Ectodermal cell (in vitro differentiated cells): ENCODE measurements around the gene CLDN24.

ENCODE experiments used
- H3K27ac ChIP-seq: 2 replicates; pipeline ENCODE4 v1.7.0; 2013; ENCODE audit warnings: mild to moderate bottlenecking, low read depth, low read length; ENCODE audit not compliant: insufficient read depth, poor library complexity, severe bottlenecking
- H3K27me3 ChIP-seq: 2 replicates; pipeline ENCODE4 v1.7.0; 2013; ENCODE audit warnings: mild to moderate bottlenecking, low read length; ENCODE audit not compliant: insufficient read depth, control insufficient read depth, poor library complexity, severe bottlenecking
- H3K36me3 ChIP-seq: one replicate; pipeline ENCODE4 v1.7.0; 2013; ENCODE audit warnings: low read length; ENCODE audit not compliant: control insufficient read depth, insufficient read depth
- H3K4me1 ChIP-seq: one replicate; pipeline ENCODE4 v1.7.0; 2013; ENCODE audit warnings: low read length; ENCODE audit not compliant: control insufficient read depth, insufficient read depth
- H3K4me3 ChIP-seq: 2 replicates; pipeline ENCODE4 v1.7.0; 2013; ENCODE audit warnings: low read depth, low read length, control low read depth; ENCODE audit not compliant: insufficient read depth
- H3K9me3 ChIP-seq: 2 replicates; pipeline ENCODE4 v1.7.0; 2013; ENCODE audit warnings: mild to moderate bottlenecking, low read length, moderate library complexity; ENCODE audit not compliant: control insufficient read depth
- WGBS, 2 experiments: methylation state at CpG; one replicate each; pipeline ENCODE4 v1.1.7; 2013; ENCODE audit warnings: missing lambda C conversion rate in 2 of 2; 5-methylcytosine and 5-hydroxymethylcytosine counted together

Gene CLDN24

DNA sequence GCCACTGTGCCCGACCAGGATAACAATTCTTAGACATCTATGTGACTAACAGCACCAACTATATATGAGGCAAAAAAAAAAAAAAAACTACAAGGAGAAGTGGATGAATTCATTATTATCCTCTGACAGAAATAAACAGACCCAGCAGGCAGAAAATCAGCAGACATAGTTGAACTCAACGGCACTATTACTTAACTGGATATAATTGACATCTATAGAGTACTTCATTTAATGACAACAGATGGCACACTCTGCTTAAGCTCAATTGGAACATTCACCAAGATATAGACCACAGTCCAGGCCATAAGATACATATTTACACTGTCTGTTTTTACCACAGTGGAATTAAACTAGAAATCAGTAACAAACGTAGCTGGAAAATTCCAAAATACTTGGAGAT is 15.4 kb downstream of the CLDN24 start:
- Histone ChIP-seq H3K27me3 (no peaks in the 10 kb centered on the region), H3K4me3 (no peak overlapping the region), H3K4me1 (no peaks in the 10 kb centered on the region), H3K27ac (no peak overlapping the region), H3K36me3 (no peaks in the 10 kb centered on the region), H3K9me3 (no peaks in the 10 kb centered on the region)
- 92 to 97% methylated on average over 3 of the region's 3 CpGs for WGBS, 2 experiments

- H3K4me1 ChIP-seq = no peaks in the 10 kb centered on the region
- 91 to 95% methylated on average over 2 of the region's 2 CpGs for WGBS, 2 experiments
- H3K4me3 ChIP-seq = no peak overlapping the region
- H3K27me3 ChIP-seq = no peaks in the 10 kb centered on the region
- no peaks in the 10 kb centered on the region for H3K9me3 ChIP-seq
- no peak overlapping the region for H3K27ac ChIP-seq
- no peaks in the 10 kb centered on the region for H3K36me3 ChIP-seq
Measured at GRCh38 chr4:183304538-183304937, 17.7 kb downstream of the CLDN24 start.

DNA sequence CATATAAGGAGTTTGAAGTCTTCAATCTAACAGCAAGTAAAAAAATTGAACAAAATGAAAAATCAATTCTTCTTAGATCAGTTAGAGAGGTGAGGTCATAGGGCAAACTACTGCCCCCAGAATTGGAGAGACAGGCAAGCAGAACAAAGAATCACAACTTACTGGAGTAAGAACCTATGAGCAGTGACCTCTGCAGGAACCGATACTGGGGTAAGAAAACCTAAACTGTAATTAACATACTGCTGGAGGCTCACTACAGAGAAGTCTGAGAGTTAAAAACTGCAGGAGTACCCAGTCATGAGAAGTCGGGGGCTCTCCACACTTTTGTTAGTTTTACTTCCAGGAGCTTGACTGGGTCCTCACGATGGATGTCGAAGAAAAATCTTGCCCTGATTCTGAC is 18.2 kb downstream of the CLDN24 start:
- 68 to 71% methylated on average over 4 of the region's 4 CpGs for WGBS, 2 experiments
- Histone ChIP-seq H3K36me3 (no peaks in the 10 kb centered on the region), H3K4me1 (no peaks in the 10 kb centered on the region), H3K27ac (no peak overlapping the region), H3K4me3 (no peak overlapping the region), H3K9me3 (no peaks in the 10 kb centered on the region), H3K27me3 (no peaks in the 10 kb centered on the region)

DNA sequence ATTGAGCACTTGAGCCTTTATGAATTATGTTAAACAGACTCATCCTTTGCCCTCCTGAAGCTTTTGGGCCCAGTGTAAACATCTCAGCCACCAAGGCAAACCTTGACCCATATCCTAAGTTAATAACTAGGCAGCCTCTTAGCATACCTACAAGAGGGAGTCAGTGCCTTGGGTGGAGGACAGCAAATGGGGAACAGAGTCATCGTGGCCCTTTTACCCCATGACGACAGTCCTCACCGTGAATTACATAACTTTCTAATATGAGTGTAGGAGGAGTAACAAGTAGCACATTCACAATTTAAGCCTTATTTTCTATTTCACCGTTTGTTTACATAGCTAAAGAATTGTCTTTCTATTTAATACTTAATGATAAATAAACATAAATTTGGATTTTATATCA is 18.9 kb downstream of the CLDN24 start:
- Histone ChIP-seq H3K27ac (no peak overlapping the region), H3K4me1 (no peaks in the 10 kb centered on the region), H3K9me3 (no peaks in the 10 kb centered on the region), H3K4me3 (no peak overlapping the region), H3K36me3 (no peaks in the 10 kb centered on the region), H3K27me3 (no peaks in the 10 kb centered on the region)
- WGBS, 2 experiments = 93 to 100% methylated on average over 1 to 3 of the region's 4 CpGs

- no peak overlapping the region for H3K4me3 ChIP-seq
- no peaks in the 10 kb centered on the region for H3K36me3 ChIP-seq
- no peaks in the 10 kb centered on the region for H3K9me3 ChIP-seq
- no peak overlapping the region for H3K27ac ChIP-seq
- H3K27me3 ChIP-seq = no peaks in the 10 kb centered on the region
- no peaks in the 10 kb centered on the region for H3K4me1 ChIP-seq
- 93 to 99% methylated on average over 3 to 4 of the region's 5 CpGs for WGBS, 2 experiments
Measured at GRCh38 chr4:183300655-183301054, 21.6 kb downstream of the CLDN24 start.

GRCh38 chr4:183300070-183300469 is 22.2 kb downstream of the CLDN24 start:
- WGBS, 2 experiments = 96% methylated on average over 6 of the region's 6 CpGs
- Histone ChIP-seq H3K36me3 (no peaks in the 10 kb centered on the region), H3K9me3 (no peaks in the 10 kb centered on the region), H3K4me3 (no peak overlapping the region), H3K27me3 (no peaks in the 10 kb centered on the region), H3K4me1 (no peaks in the 10 kb centered on the region), H3K27ac (no peak overlapping the region)

DNA sequence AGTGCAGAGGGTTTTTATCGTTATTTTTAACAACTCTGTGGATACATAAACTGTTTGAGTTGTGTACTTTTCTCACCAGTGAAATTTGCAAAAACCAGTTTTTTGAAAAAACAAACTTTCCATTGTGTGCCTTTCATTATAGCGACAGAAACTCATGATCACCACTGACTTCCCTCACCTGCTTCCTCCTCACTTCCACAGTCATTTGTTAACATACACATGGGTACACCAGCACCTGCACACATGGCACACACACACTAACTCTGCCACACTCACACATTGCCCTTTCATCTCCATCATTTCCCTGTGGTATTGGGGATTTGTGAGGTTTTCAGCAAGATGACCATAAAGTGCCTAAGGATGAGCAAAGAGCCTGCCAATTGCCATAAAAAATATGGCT is 22.8 kb downstream of the CLDN24 start:
- H3K4me3 ChIP-seq = no peak overlapping the region
- H3K9me3 ChIP-seq = no peaks in the 10 kb centered on the region
- no peaks in the 10 kb centered on the region for H3K36me3 ChIP-seq
- no peaks in the 10 kb centered on the region for H3K4me1 ChIP-seq
- 85 to 98% methylated on average over 1 to 2 of the region's 2 CpGs for WGBS, 2 experiments
- no peaks in the 10 kb centered on the region for H3K27me3 ChIP-seq
- no peak overlapping the region for H3K27ac ChIP-seq

GRCh38 chr4:183297675-183298074 is 24.6 kb downstream of the CLDN24 start:
- H3K4me3 ChIP-seq = no peak overlapping the region
- no peaks in the 10 kb centered on the region for H3K9me3 ChIP-seq
- H3K27ac ChIP-seq = no peak overlapping the region
- WGBS, 2 experiments = 86 to 97% methylated on average over 3 of the region's 3 CpGs
- H3K36me3 ChIP-seq = no peaks in the 10 kb centered on the region
- H3K4me1 ChIP-seq = no peaks in the 10 kb centered on the region
- H3K27me3 ChIP-seq = no peaks in the 10 kb centered on the region

GRCh38 chr4:183295711-183296110 is 26.5 kb downstream of the CLDN24 start:
- 88 to 89% methylated on average over 10 of the region's 10 CpGs for WGBS, 2 experiments
- Histone ChIP-seq H3K4me3 (no peak overlapping the region), H3K9me3 (no peaks in the 10 kb centered on the region), H3K4me1 (no peaks in the 10 kb centered on the region), H3K36me3 (no peaks in the 10 kb centered on the region), H3K27ac (no peak overlapping the region), H3K27me3 (no peaks in the 10 kb centered on the region)

DNA sequence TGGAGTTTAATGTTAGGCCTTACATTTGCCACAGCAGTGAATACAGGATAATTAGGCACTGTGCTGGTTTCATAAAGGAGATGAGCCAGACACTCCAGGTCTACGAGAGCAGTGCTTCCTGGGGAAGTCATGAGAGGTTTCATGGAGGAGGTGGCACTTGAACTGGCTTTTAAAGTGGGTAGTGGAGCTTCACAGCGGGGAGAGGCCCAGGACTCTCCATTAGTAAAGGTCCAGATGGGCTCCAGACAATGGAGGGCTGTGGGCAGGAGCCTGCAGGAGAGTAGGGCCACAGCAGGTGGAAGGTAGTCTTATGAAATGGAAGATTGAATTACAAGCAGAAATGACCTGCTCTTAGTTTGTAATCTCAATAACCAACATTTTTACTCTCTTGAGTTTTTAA is 31.2 kb downstream of the CLDN24 start:
- Histone ChIP-seq H3K36me3 (peaks cover 19% of the 10 kb centered on the region), H3K9me3 (no peaks in the 10 kb centered on the region), H3K4me1 (no peaks in the 10 kb centered on the region), H3K27me3 (no peaks in the 10 kb centered on the region), H3K4me3 (no peak overlapping the region), H3K27ac (no peak overlapping the region)
- WGBS, 2 experiments = 88 to 90% methylated on average over 2 of the region's 2 CpGs

DNA sequence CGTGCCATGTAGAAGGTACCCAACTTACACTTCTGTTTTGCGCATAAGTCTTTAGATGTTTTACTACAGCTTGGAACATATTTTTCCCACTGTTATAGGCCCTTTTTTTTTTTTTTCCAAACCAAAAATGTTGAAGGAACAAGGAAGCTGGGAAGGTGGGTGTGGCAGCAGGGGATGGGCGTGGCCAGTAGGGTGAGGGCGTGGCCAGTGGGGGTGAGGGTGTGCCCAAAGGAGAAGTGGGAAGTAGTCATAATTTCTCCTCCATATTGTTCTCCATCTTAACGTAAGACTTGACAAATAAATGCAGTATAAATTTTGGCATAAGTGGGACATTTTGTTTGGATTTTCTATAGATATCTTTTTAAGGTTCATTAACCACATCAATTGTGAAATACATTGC is 32.5 kb downstream of the CLDN24 start:
- WGBS, 2 experiments = 85 to 100% methylated on average over 4 to 5 of the region's 5 CpGs
- Histone ChIP-seq H3K4me1 (no peaks in the 10 kb centered on the region), H3K9me3 (no peaks in the 10 kb centered on the region), H3K27me3 (no peaks in the 10 kb centered on the region), H3K4me3 (no peak overlapping the region), H3K36me3 (peaks cover 23% of the 10 kb centered on the region), H3K27ac (no peak overlapping the region)
